ENCODE measurements around the gene SDF4. TPM values are rescaled to one million over a fixed set of nuclear protein-coding genes. Genes with fewer than 3 reads are reported as not detected.

Gene SDF4
- total RNA-seq, 2 donors from 2014 or later: 120 to 128 TPM

- no peak overlapping the region for H3K4me3 ChIP-seq
- no peak for DNase-seq (ENCODE audit: low spot score)
- H3K27me3 ChIP-seq: peaks cover 6 to 8% of the 10 kb centered on the region in 2 donors
- H3K27ac ChIP-seq: no peak overlapping the region
- H3K4me1 ChIP-seq: peaks cover 0 to 46% of the 10 kb centered on the region in 2 donors
- no peak for TF ChIP-seq CTCF (IDR thresholded peaks at IDR 0.05)
- H3K9me3 ChIP-seq: no peaks in the 10 kb centered on the region
- H3K36me3 ChIP-seq: peaks cover under 1% of the 10 kb centered on the region
These were observed 20.9 kb downstream of the SDF4 start for GRCh38 chr1:1210726-1211540.

- Histone ChIP-seq H3K27me3 (peaks cover 6 to 8% of the 10 kb centered on the region in 2 donors), H3K36me3 (no peaks in the 10 kb centered on the region), H3K27ac (no peak overlapping the region), H3K9me3 (no peaks in the 10 kb centered on the region), H3K4me3 (no peak overlapping the region), H3K4me1 (peaks cover 0 to 46% of the 10 kb centered on the region in 2 donors)
- no peak for TF ChIP-seq CTCF (IDR thresholded peaks at IDR 0.05)
- DNase-seq (ENCODE audit: low spot score): no peak
These were observed 22.9 kb downstream of the SDF4 start for GRCh38 chr1:1208713-1209433.

- Histone ChIP-seq H3K36me3 (no peaks in the 10 kb centered on the region), H3K4me1 (peaks cover 0 to 35% of the 10 kb centered on the region in 2 donors), H3K27ac (no peak overlapping the region), H3K4me3 (no peak overlapping the region), H3K27me3 (peaks cover 6 to 8% of the 10 kb centered on the region in 2 donors), H3K9me3 (no peaks in the 10 kb centered on the region)
- DNase-seq (ENCODE audit: low spot score): no peak
- TF ChIP-seq CTCF (IDR thresholded peaks at IDR 0.05): no peak
These were observed 24.3 kb downstream of the SDF4 start for GRCh38 chr1:1207571-1207892.

GRCh38 chr1:1206966-1207531 is 24.8 kb downstream of the SDF4 start:
- Histone ChIP-seq H3K36me3 (no peaks in the 10 kb centered on the region), H3K27ac (no peak overlapping the region), H3K4me3 (no peak overlapping the region), H3K9me3 (no peaks in the 10 kb centered on the region), H3K27me3 (peaks cover 6 to 8% of the 10 kb centered on the region in 2 donors), H3K4me1 (peaks cover 0 to 30% of the 10 kb centered on the region in 2 donors)
- no peak for DNase-seq (ENCODE audit: low spot score)
- TF ChIP-seq CTCF (IDR thresholded peaks at IDR 0.05): no peak

DNA sequence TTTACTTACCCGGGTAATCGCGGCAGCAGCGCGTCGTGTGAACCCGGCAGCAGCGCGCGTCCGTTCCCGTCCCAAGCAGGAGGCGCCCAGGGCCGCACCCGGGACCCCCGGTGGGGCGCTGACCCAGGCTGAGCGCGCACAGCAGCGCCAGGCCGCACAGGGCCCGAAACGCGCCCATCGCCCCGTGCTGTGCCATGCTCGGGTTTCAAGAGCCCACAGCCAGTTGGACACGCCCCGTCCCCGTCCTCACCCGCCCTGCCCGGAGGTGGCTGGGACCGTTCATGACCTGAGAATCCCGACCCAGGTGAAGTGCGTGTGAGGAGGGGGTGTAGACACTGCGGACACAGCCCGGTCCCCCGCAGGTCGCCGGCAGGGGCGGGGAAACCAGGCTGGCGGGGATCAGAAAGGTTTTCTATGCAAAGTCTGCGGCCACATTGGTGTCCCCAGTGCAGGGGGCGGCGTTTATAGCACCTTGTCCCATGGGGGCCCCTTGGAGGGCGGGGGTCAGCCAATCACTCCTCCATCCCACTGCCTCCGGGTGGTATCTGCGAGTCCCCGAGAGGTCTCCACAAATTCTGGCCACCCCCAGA is 25.3 kb downstream of the SDF4 start, which contains the start of gene TNFRSF18:
Gene TNFRSF18, minus strand, starts transcription at position 217 of the 590 bp plus-strand sequence. Its CDS starts 21 bp downstream, at position 196.
- no peak within 1 kb of the TSS for H3K27ac ChIP-seq
- H3K36me3 ChIP-seq: no peaks in the 10 kb centered on the region
- H3K4me3 ChIP-seq: peak within 1 kb of the TSS in 1 of 2 donors; percentile 37
- DNase-seq (ENCODE audit: low spot score): no peak
- peaks cover 0 to 26% of the 10 kb centered on the region in 2 donors for H3K4me1 ChIP-seq
- H3K9me3 ChIP-seq: no peaks in the 10 kb centered on the region
- no peak for TF ChIP-seq CTCF (IDR thresholded peaks at IDR 0.05)
- H3K27me3 ChIP-seq: peaks cover 6 to 8% of the 10 kb centered on the region in 2 donors
